Measurements from ENCODE around the gene RAB2B. TPM values are rescaled to one million over a fixed set of nuclear protein-coding genes. Genes with fewer than 3 reads are reported as not detected.

The RAB2B gene
- 10 to 100 TPM; 20.2 to 24.9 (median 21.5) TPM for total RNA-seq

DNA sequence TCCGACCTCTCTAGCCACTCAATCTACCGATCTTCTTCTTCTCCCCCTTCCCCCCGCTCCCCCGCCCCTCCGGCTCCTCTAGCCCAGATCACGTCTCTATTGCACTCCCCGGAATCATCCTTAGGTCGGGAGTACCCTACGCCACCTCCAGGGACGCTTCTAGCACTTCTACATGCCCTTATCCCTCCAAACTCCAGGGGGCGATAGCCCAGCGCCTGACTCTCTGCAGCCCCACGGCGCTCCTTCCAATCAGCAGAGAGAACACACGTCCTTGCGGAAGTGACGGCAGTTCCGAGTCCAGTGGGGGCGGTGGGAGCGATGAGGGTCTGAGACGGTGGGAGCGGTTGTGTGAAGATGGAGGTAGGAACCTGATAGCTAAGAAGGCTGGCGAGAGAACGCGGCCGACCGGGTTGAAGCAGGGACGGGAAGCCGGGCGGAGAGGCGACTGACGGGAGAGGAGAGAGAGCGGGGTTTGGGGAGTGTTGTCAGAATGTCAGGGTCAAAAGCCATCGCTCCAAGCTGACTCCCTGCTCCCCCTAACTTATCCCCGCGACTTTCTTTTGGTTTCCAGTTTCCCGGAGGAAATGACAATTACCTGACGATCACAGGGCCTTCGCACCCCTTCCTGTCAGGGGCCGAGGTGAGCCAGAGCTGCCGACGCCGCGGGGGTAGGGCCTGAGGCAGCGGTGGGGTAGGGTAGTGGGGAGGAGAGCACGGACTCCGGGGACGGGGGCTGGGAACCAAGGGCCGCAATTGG lies at the start of gene RAB2B, which contains the start of gene TOX4:
Gene RAB2B, minus strand, starts transcription at position 35 of the 757 bp plus-strand sequence. CDS start 87 bp downstream, outside the sequence.
Gene TOX4, plus strand, starts transcription at position 271 of the 757 bp plus-strand sequence. Its CDS starts 84 bp downstream, at position 355.
- Histone ChIP-seq H3K9me3 (no peaks in the 10 kb centered on the region), H3K4me1 (peaks cover 25% of the 10 kb centered on the region), H3K4me3 (peak within 1 kb of the TSS; percentile 79), H3K27me3 (no peaks in the 10 kb centered on the region), H3K36me3 (peaks cover 22% of the 10 kb centered on the region), H3K27ac (peak within 1 kb of the TSS; percentile 91)
- TF ChIP-seq POLR2AphosphoS5 (IDR thresholded peaks at IDR 0.05) (peak; percentile 63 to 89 (median 87)), POLR2A (IDR thresholded peaks at IDR 0.05) (peak; percentile 55 to 85), EP300 (IDR thresholded peaks at IDR 0.05) (no peak)
- TF ChIP-seq, protein P1, sequence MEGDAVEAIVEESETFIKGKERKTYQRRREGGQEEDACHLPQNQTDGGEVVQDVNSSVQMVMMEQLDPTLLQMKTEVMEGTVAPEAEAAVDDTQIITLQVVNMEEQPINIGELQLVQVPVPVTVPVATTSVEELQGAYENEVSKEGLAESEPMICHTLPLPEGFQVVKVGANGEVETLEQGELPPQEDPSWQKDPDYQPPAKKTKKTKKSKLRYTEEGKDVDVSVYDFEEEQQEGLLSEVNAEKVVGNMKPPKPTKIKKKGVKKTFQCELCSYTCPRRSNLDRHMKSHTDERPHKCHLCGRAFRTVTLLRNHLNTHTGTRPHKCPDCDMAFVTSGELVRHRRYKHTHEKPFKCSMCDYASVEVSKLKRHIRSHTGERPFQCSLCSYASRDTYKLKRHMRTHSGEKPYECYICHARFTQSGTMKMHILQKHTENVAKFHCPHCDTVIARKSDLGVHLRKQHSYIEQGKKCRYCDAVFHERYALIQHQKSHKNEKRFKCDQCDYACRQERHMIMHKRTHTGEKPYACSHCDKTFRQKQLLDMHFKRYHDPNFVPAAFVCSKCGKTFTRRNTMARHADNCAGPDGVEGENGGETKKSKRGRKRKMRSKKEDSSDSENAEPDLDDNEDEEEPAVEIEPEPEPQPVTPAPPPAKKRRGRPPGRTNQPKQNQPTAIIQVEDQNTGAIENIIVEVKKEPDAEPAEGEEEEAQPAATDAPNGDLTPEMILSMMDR (IDR thresholded peaks at IDR 0.05): peak; percentile 98 to 99
- under 1% methylated on average over 49 of the region's 49 CpGs for WGBS
- peak; percentile 96 to 98 for DNase-seq (ENCODE audit: low spot score in 2 of 2)

DNA sequence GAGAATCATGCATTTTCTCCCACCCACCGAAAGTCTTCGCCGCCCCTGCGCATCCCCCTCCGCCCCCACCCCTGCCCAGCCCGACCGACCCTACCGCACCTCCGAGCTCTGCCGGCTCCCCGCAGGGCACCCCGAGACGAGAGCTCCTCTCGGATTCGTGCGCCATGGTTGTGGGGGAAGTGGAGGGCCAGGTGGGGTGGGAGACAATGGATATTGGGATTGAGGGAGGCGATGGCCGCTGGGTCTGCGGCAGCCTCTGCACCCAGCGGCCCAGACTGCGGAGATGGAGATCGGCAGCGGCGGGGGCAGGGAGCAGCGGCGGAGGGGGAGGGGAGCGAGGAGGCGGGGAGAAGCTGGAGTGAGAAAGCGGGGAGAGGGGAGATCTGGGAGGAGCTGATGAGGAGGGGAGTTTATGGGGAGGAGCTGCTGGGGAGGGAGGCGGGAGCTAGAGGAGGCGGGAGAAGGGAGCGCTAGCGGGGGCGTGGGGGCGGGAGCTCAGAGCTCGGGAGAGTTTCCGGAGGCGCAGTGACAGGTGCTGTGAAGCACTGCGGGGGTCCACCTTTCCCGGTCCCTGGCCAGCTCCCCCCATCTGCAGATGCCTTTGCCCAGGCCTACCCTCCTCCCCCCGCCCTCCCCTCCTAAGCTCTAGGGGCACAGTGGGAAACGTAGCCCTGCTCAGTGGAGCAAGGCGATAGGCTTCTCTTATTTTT lies 49.4 kb upstream of the RAB2B start, which contains the start of gene SALL2:
Gene SALL2, minus strand, starts transcription at position 385 of the 710 bp plus-strand sequence. Its CDS starts 219 bp downstream, at position 166.
- no peak for TF ChIP-seq POLR2A (IDR thresholded peaks at IDR 0.05)
- no peak for TF ChIP-seq EP300 (IDR thresholded peaks at IDR 0.05)
- TF ChIP-seq, protein P1 (IDR thresholded peaks at IDR 0.05): no peak
- TF ChIP-seq POLR2AphosphoS5 (IDR thresholded peaks at IDR 0.05): no peak
- peaks cover 20% of the 10 kb centered on the region for H3K4me1 ChIP-seq
- no peak within 1 kb of the TSS for H3K27ac ChIP-seq
- H3K9me3 ChIP-seq: no peaks in the 10 kb centered on the region
- WGBS: under 1% methylated on average over 30 of the region's 43 CpGs
- peak within 1 kb of the TSS; percentile 78 for H3K4me3 ChIP-seq
- no peaks in the 10 kb centered on the region for H3K27me3 ChIP-seq
- DNase-seq (ENCODE audit: low spot score in 2 of 2): peak in 1 of 2 donors; percentile 83
- no peaks in the 10 kb centered on the region for H3K36me3 ChIP-seq

DNA sequence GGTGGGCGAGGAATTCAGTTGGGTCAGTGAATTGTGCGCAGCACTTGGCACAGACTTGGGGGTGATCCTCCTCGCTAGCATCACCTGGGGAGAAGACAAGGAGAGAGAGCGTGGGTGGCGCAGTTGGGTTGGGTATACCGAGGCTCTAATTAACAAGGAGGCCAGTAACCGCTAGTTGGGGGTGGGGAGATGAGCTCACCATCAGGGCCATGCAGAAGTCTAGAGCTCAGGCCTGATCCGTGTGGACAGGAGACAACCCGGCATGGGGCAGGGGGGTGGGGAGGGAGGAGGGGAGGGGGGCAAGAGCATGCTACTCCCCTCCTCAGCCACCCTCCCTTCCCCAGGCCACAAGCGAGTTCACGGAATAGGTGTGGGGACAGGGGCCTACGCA lies 48.8 kb upstream of the RAB2B start:
- TF ChIP-seq POLR2AphosphoS5 (IDR thresholded peaks at IDR 0.05): no peak
- TF ChIP-seq POLR2A (IDR thresholded peaks at IDR 0.05): no peak
- no peak for TF ChIP-seq EP300 (IDR thresholded peaks at IDR 0.05)
- TF ChIP-seq, protein P1 (IDR thresholded peaks at IDR 0.05): no peak
- WGBS: 30% methylated on average over 8 of the region's 12 CpGs
- H3K4me3 ChIP-seq: peak overlapping the region; percentile 78
- no peaks in the 10 kb centered on the region for H3K9me3 ChIP-seq
- no peaks in the 10 kb centered on the region for H3K36me3 ChIP-seq
- H3K27ac ChIP-seq: no peak overlapping the region
- H3K27me3 ChIP-seq: no peaks in the 10 kb centered on the region
- DNase-seq (ENCODE audit: low spot score in 2 of 2): no peak
- peaks cover 20% of the 10 kb centered on the region for H3K4me1 ChIP-seq

DNA sequence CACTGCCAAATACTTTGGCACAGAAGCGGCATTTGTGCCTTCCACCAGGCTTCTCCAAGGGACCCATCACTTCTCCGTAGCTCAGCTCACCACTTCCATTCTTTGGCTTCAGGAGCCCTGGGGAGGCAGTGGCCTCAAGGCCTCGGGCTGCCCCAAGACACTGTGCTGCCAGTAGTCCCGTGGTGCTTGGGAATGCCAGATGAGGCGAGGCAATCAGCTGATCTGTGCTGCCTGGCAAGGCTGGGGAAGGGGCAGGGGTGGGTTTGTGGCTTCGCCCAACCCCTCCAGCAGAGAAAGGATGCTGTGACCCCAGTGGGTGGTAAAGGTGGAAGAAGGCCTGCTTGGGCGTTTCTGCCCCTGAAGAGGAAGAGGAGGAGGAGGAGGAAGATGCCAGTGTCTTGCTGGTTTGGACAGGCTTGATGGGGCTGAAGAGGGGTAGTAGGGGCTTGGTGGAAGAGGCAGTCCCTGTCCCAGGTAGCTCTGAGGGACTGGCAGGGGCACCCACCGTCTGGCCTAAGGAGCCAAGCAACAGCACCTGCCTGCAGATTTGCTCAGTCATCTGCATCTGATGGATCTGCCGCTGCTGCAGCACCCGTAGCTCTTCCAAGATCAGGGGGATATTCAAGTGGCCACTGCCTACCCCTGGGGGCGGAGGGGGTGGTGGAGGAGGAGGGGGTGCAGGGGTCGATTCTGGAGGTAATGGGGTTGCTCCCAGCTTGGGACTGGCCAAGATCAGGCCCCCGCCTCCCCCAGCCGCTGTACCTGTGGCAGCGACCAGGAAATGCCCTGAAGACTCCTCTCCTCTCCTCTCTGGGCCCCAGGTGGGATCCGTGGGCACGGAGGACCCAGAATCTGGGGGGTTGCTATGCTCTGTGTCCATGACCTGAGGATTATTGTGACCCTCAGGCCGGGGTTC lies 48.1 kb upstream of the RAB2B start:
- Histone ChIP-seq H3K4me3 (peak overlapping the region; percentile 78), H3K4me1 (peaks cover 20% of the 10 kb centered on the region), H3K36me3 (no peaks in the 10 kb centered on the region), H3K27ac (no peak overlapping the region), H3K9me3 (no peaks in the 10 kb centered on the region), H3K27me3 (no peaks in the 10 kb centered on the region)
- TF ChIP-seq, protein P1 (IDR thresholded peaks at IDR 0.05): no peak
- TF ChIP-seq EP300 (IDR thresholded peaks at IDR 0.05) (no peak), POLR2A (IDR thresholded peaks at IDR 0.05) (no peak), POLR2AphosphoS5 (IDR thresholded peaks at IDR 0.05) (no peak)
- DNase-seq (ENCODE audit: low spot score in 2 of 2): no peak
- WGBS: 70% methylated on average over 13 of the region's 18 CpGs

All from suprapubic skin (tissue), 4 donors.